ENCODE data around the gene KIF20A.
"Not testable (repeated sequence)": the region's sequence is repeated elsewhere in the genome, so short reads cannot be mapped to it uniquely, and the experiment has no call there.

The KIF20A gene

DNA sequence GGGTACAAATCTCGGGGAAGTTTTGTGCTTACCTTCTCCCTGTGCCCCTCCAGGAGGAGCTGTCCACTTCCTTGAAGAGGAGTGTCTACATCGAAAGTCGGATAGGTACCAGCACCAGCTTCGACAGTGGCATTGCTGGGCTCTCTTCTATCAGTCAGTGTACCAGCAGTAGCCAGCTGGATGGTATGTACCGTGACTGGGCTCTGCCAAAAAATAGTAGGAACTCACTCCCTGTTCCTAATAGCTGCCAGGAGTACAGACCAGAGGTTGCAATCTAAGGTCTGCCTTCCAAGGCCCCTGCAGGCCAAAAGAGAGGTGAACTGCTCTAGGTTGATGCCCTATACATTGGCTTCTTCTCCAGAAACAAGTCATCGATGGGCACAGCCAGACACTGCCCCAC, 3.9 kb downstream of the KIF20A start:
- Histone ChIP-seq H3K4me1 (ENCODE audit: low read length) (peaks cover 10% of the 10 kb centered on the region; the same call in 1 of the 2 replicates), H3K4me2 (ENCODE audit: low read depth, low read length) (no peak overlapping the region), H3K9ac (ENCODE audit: low read length) (no peak overlapping the region), H3K9me2 (replicated peaks; ENCODE audit: insufficient read depth, low read length) (no peaks in the 10 kb centered on the region), H3K9me3 (replicated peaks; ENCODE audit: insufficient read depth, low read length) (no peaks in the 10 kb centered on the region), H4K20me1 (ENCODE audit: insufficient read depth, low read length) (no peaks in the 10 kb centered on the region), H3F3A (ENCODE audit: insufficient read depth, low read length) (peaks cover 33% of the 10 kb centered on the region), H3K36me3 (replicated peaks; ENCODE audit: insufficient read depth, low read length) (peaks cover 37% of the 10 kb centered on the region), H3K27ac (ENCODE audit: low read length) (no peak overlapping the region), H3K27me3 (replicated peaks; ENCODE audit: insufficient read depth, low read length) (no peaks in the 10 kb centered on the region), H2AFZ (ENCODE audit: low read length) (no peak overlapping the region), H3K4me3 (ENCODE audit: low read length) (no peak overlapping the region), H3K79me2 (ENCODE audit: low read length) (peaks cover 39% of the 10 kb centered on the region)
- no peak for DNase-seq
- TF ChIP-seq EZH2 (optimal IDR thresholded peaks at IDR 0.05; ENCODE audit: low read depth, low read length): no peak
- no peak for TF ChIP-seq EZH2phosphoT487 (IDR thresholded peaks at IDR 0.05; ENCODE audit: low read length)
- TF ChIP-seq, protein P1, sequence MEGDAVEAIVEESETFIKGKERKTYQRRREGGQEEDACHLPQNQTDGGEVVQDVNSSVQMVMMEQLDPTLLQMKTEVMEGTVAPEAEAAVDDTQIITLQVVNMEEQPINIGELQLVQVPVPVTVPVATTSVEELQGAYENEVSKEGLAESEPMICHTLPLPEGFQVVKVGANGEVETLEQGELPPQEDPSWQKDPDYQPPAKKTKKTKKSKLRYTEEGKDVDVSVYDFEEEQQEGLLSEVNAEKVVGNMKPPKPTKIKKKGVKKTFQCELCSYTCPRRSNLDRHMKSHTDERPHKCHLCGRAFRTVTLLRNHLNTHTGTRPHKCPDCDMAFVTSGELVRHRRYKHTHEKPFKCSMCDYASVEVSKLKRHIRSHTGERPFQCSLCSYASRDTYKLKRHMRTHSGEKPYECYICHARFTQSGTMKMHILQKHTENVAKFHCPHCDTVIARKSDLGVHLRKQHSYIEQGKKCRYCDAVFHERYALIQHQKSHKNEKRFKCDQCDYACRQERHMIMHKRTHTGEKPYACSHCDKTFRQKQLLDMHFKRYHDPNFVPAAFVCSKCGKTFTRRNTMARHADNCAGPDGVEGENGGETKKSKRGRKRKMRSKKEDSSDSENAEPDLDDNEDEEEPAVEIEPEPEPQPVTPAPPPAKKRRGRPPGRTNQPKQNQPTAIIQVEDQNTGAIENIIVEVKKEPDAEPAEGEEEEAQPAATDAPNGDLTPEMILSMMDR (IDR thresholded peaks at IDR 0.05; ENCODE audit: low read length): no peak

DNA sequence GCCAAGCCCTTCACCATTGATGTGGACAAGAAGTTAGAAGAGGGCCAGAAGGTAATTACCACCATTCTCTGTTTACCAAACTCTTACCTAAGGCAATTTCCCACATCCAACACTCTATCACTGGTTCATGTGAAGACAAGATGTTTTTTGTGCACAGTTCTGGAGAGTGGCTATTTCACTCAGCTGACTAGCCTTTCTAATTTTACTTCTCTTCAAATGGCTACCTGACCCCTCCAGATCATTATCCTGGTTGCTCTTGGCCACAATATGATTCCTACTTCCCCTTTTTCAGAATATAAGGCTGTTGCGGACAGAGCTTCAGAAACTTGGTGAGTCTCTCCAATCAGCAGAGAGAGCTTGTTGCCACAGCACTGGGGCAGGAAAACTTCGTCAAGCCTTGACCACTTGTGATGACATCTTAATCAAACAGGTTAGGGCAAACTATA, 7.1 kb downstream of the KIF20A start:
- Histone ChIP-seq H3K36me3 (replicated peaks; ENCODE audit: insufficient read depth, low read length) (peaks cover 52% of the 10 kb centered on the region), H3K4me3 (ENCODE audit: low read length) (no peak overlapping the region), H3K79me2 (ENCODE audit: low read length) (peaks cover 12% of the 10 kb centered on the region), H3K27me3 (replicated peaks; ENCODE audit: insufficient read depth, low read length) (no peaks in the 10 kb centered on the region), H3K9me2 (replicated peaks; ENCODE audit: insufficient read depth, low read length) (no peaks in the 10 kb centered on the region), H3K4me1 (ENCODE audit: low read length) (peaks cover 10% of the 10 kb centered on the region; the same call in 1 of the 2 replicates), H3K9me3 (replicated peaks; ENCODE audit: insufficient read depth, low read length) (no peaks in the 10 kb centered on the region), H3K27ac (ENCODE audit: low read length) (peak overlapping the region; percentile 24; the same call in 1 of the 2 replicates), H4K20me1 (ENCODE audit: insufficient read depth, low read length) (no peaks in the 10 kb centered on the region), H3K4me2 (ENCODE audit: low read depth, low read length) (no peak overlapping the region; the same call in 1 of the 2 replicates), H2AFZ (ENCODE audit: low read length) (no peak overlapping the region), H3F3A (ENCODE audit: insufficient read depth, low read length) (peaks cover 17% of the 10 kb centered on the region; the same call in 1 of the 2 replicates), H3K9ac (ENCODE audit: low read length) (no peak overlapping the region)
- peak; percentile 18 for DNase-seq
- no peak for TF ChIP-seq EZH2phosphoT487 (IDR thresholded peaks at IDR 0.05; ENCODE audit: low read length)

- Histone ChIP-seq H3F3A (ENCODE audit: insufficient read depth, low read length) (peaks cover 17% of the 10 kb centered on the region; the same call in 1 of the 2 replicates), H4K20me1 (ENCODE audit: insufficient read depth, low read length) (no peaks in the 10 kb centered on the region), H2AFZ (ENCODE audit: low read length) (no peak overlapping the region), H3K79me2 (ENCODE audit: low read length) (peaks cover 5% of the 10 kb centered on the region; the same call in 1 of the 2 replicates), H3K9ac (ENCODE audit: low read length) (no peak overlapping the region), H3K4me3 (ENCODE audit: low read length) (no peak overlapping the region), H3K4me2 (ENCODE audit: low read depth, low read length) (no peak overlapping the region), H3K9me3 (replicated peaks; ENCODE audit: insufficient read depth, low read length) (no peaks in the 10 kb centered on the region), H3K27me3 (replicated peaks; ENCODE audit: insufficient read depth, low read length) (no peaks in the 10 kb centered on the region), H3K4me1 (ENCODE audit: low read length) (peaks cover 10% of the 10 kb centered on the region; the same call in 1 of the 2 replicates), H3K9me2 (replicated peaks; ENCODE audit: insufficient read depth, low read length) (no peaks in the 10 kb centered on the region), H3K36me3 (replicated peaks; ENCODE audit: insufficient read depth, low read length) (peaks cover 39% of the 10 kb centered on the region), H3K27ac (ENCODE audit: low read length) (no peak overlapping the region)
- no peak for TF ChIP-seq EZH2phosphoT487 (IDR thresholded peaks at IDR 0.05; ENCODE audit: low read length)
- no peak for TF ChIP-seq EZH2 (optimal IDR thresholded peaks at IDR 0.05; ENCODE audit: low read depth, low read length)
- TF ChIP-seq, protein P1 (IDR thresholded peaks at IDR 0.05; ENCODE audit: low read length): no peak
- DNase-seq: no peak
These were observed 9.7 kb downstream of the KIF20A start for GRCh38 chr5:138188626-138189025.

DNA sequence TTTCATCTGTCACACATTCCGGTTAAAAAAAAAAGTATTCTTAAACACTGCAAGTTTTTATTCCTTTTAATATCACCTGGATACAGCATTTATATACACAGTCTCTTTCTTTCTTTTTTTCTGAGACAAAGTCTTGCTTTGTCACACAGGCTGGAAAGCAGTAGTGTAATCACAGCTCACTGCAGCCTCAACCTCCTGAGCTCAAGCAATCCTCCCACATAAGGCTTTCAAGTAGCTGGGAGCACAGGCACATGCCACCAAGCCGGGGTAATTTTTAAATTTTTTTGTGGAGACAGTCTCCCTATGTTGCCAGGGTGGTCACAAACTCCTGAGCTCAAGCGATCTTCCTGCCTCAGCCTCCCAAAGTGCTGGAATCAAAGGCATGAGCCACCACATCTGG, 13.9 kb downstream of the KIF20A start:
- Histone ChIP-seq H3K9me2 (replicated peaks; ENCODE audit: insufficient read depth, low read length) (no peaks in the 10 kb centered on the region), H4K20me1 (ENCODE audit: insufficient read depth, low read length) (no peaks in the 10 kb centered on the region), H3K79me2 (ENCODE audit: low read length) (no peaks in the 10 kb centered on the region), H3K4me2 (ENCODE audit: low read depth, low read length) (no peak overlapping the region), H3K27ac (ENCODE audit: low read length) (no peak overlapping the region), H3K9me3 (replicated peaks; ENCODE audit: insufficient read depth, low read length) (no peaks in the 10 kb centered on the region), H3K4me1 (ENCODE audit: low read length) (no peaks in the 10 kb centered on the region), H3K9ac (ENCODE audit: low read length) (no peak overlapping the region), H3K4me3 (ENCODE audit: low read length) (no peak overlapping the region), H2AFZ (ENCODE audit: low read length) (no peak overlapping the region), H3F3A (ENCODE audit: insufficient read depth, low read length) (no peaks in the 10 kb centered on the region), H3K27me3 (replicated peaks; ENCODE audit: insufficient read depth, low read length) (no peaks in the 10 kb centered on the region), H3K36me3 (replicated peaks; ENCODE audit: insufficient read depth, low read length) (peaks cover 21% of the 10 kb centered on the region)
- DNase-seq: no peak
- no peak for TF ChIP-seq EZH2 (optimal IDR thresholded peaks at IDR 0.05; ENCODE audit: low read depth, low read length)
- TF ChIP-seq, protein P1 (IDR thresholded peaks at IDR 0.05; ENCODE audit: low read length): no peak
- TF ChIP-seq EZH2phosphoT487 (IDR thresholded peaks at IDR 0.05; ENCODE audit: low read length): no peak

DNA sequence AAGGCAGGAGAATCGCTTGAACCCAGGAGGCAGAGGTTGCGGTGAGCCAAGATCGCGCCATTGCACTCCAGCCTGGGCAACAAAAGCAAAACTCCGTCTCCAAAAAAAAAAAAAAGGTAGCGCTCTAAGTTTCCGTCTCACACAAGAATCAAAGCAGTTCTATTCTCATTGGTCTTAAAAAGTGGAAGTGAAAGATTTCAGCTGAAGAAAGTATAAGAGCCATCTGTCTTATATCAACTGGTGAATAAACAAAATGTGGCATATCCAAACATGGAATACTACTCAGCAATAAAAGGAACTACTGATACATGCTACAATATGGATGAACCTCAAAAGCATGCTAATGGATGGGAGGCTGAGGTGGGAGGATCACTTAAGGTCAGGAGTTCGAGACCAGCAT, 14.9 kb downstream of the KIF20A start:
- H2AFZ ChIP-seq (ENCODE audit: low read length); H3K27ac ChIP-seq (ENCODE audit: low read length); DNase-seq; H3K9ac ChIP-seq (ENCODE audit: low read length); H3K9me2 ChIP-seq (replicated peaks; ENCODE audit: insufficient read depth, low read length); H3K27me3 ChIP-seq (replicated peaks; ENCODE audit: insufficient read depth, low read length); H3K79me2 ChIP-seq (ENCODE audit: low read length); H4K20me1 ChIP-seq (ENCODE audit: insufficient read depth, low read length); H3F3A ChIP-seq (ENCODE audit: insufficient read depth, low read length); H3K9me3 ChIP-seq (replicated peaks; ENCODE audit: insufficient read depth, low read length); H3K4me1 ChIP-seq (ENCODE audit: low read length); H3K4me2 ChIP-seq (ENCODE audit: low read depth, low read length); H3K4me3 ChIP-seq (ENCODE audit: low read length): not testable (repeated sequence)
- H3K36me3 ChIP-seq (replicated peaks; ENCODE audit: insufficient read depth, low read length): peaks cover 11% of the 10 kb centered on the region

Measured in MM.1S (cell line).